ENCODE measurements around the gene SYN1. TPM values are rescaled to one million over a fixed set of nuclear protein-coding genes. Genes with fewer than 3 reads are reported as not detected.

SYN1 gene
- total RNA-seq, 4 donors from 2014 or later: 0.31 TPM; not detected in 3

DNA sequence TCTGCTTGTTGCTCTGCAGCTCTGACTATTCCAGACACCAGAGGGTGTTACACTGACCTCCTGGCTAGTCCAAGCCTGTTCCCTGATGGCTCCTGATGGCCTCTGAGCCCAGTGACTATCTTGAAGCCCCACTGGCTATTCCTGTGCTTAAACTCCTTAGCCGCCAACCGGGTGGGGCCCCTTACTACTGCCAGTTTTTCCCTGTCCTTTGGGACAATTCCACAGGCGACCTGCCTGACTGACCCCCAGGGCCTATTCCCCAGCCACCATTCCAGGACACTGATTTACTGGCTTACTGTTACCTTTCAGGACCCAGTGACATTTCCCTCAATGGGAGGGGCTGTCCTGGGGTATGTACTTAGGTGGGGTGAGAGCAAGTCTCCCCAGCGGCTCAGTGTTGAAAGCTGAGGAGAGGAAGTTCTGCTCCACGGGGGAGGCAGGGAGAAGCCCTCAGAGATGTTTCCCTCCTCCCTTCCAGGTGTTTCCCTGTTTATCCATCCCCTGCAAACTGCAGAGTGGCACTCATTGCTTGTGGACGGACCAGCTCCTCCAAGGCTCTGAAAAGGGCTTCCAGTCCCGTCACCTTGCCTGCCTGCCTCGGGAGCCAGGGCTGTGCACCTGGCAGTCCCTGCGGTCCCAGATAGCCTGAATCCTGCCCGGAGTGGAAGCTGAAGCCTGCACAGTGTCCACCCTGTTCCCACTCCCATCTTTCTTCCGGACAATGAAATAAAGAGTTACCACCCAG, 33.4 kb downstream of the SYN1 start:
- Histone ChIP-seq H3K36me3 (no peaks in the 10 kb centered on the region), H3K27ac (no peak overlapping the region), H3K9me3 (no peaks in the 10 kb centered on the region), H3K27me3 (no peaks in the 10 kb centered on the region), H3K4me1 (peaks cover 0 to 23% (median 7%) of the 10 kb centered on the region in 3 donors), H3K4me3 (no peak overlapping the region)
- DNase-seq: no peak
- TF ChIP-seq POLR2A (IDR thresholded peaks at IDR 0.05): no peak
- no peak for TF ChIP-seq CTCF (IDR thresholded peaks at IDR 0.05)
- intact Hi-C loops (cut with DNase I): no loop called here
- 60 to 69% methylated on average over 2 to 8 of the region's 11 CpGs for WGBS, 2 donors

DNA sequence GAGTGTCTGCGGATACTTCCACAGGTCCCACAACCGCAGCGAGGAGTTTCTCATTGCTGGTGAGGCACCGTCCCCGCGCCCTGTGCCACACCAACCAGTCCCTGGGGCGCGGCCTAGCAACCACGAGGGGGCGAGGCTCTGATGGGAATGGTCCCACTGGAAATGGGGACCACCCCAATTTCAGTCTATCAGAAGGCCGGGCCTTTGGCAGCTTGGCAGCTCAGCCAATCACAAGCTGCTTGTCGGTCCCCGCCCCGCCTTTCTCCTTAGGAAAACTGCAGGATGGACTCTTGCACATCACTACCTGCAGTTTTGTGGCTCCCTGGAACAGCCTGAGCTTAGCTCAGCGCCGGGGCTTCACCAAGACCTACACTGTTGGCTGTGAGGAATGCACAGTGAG, 34.4 kb downstream of the SYN1 start:
- DNase-seq: no peak
- WGBS, 2 donors: no CpG with 5 or more reads among the region's 16 CpGs
- TF ChIP-seq CTCF (IDR thresholded peaks at IDR 0.05) (no peak), POLR2A (IDR thresholded peaks at IDR 0.05) (no peak)
- Histone ChIP-seq H3K27ac (no peak overlapping the region), H3K27me3 (no peaks in the 10 kb centered on the region), H3K36me3 (no peaks in the 10 kb centered on the region), H3K9me3 (no peaks in the 10 kb centered on the region), H3K4me1 (peaks cover 0 to 23% (median 7%) of the 10 kb centered on the region in 3 donors), H3K4me3 (no peak overlapping the region)
- intact Hi-C loops (cut with DNase I): no loop called here

DNA sequence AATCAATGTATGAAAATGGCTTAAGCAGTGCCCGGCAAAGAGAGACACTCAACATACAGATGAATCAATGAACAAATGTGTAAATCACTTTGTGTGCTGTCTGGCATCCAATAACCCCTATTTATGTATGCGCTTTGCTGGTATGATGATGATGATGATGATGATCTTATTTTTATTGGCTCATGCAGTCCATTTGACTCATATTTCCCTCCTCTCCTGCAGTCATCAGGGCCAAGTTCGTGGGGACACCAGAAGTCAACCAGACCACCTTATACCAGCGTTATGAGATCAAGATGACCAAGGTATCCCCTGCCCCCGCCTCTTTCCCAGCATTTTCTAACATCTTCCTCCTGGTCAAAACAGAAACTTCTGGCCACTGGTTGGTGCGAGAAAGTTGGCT, 34.9 kb downstream of the SYN1 start:
- Histone ChIP-seq H3K27me3 (no peaks in the 10 kb centered on the region), H3K36me3 (no peaks in the 10 kb centered on the region), H3K4me1 (peaks cover 0 to 23% (median 7%) of the 10 kb centered on the region in 3 donors), H3K9me3 (no peaks in the 10 kb centered on the region), H3K4me3 (no peak overlapping the region), H3K27ac (no peak overlapping the region)
- intact Hi-C loops (cut with DNase I): no loop called here
- TF ChIP-seq POLR2A (IDR thresholded peaks at IDR 0.05) (no peak), CTCF (IDR thresholded peaks at IDR 0.05) (no peak)
- 66 to 68% methylated on average over 5 to 6 of the region's 6 CpGs for WGBS, 2 donors
- DNase-seq: no peak

DNA sequence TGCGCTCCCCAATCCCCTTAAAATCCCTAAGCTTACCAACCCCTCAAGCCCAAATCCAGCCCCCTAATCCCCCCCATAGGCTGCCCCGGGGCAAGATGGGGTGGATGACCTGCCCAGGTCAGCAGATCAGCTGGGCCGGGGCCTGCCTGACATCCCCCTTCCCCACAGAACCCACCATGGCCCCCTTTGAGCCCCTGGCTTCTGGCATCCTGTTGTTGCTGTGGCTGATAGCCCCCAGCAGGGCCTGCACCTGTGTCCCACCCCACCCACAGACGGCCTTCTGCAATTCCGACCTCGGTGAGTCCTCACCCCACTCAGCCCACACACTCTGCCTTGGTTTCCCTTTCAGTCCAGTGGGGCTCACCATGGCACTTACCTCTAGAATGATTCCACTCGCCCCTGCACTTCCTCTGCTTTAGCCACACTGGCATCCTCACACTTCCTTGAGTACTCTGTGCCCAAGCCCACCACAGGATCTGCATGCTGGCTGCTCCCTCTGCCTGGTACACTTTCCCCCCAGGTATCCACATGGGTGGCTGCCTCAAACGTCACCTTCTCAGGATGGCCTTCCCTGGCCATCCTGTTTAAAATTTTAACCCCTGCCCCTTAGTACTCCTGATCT, 36.3 kb downstream of the SYN1 start:
- Histone ChIP-seq H3K9me3 (no peaks in the 10 kb centered on the region), H3K27ac (peak overlapping the region in 3 of 4 donors; percentile 79 to 93 (median 84)), H3K36me3 (no peaks in the 10 kb centered on the region), H3K4me1 (peaks cover 5 to 28% (median 7%) of the 10 kb centered on the region in 3 donors), H3K27me3 (no peaks in the 10 kb centered on the region), H3K4me3 (peak overlapping the region in 1 of 4 donors; percentile 72)
- DNase-seq: no peak
- 57 to 60% methylated on average over 5 to 6 of the region's 8 CpGs for WGBS, 2 donors
- no peak for TF ChIP-seq CTCF (IDR thresholded peaks at IDR 0.05)
- TF ChIP-seq POLR2A (IDR thresholded peaks at IDR 0.05): no peak
- intact Hi-C loops (cut with DNase I): no loop called here
